CD14-positive monocyte (primary cell): ENCODE measurements around the gene TFPT. TPM values are rescaled to one million over a fixed set of nuclear protein-coding genes. Genes with fewer than 3 reads are reported as not detected.

Experiments
- DNase-seq, 3 donors: peaks; one replicate each; pipeline ENCODE4 v3.0.0-alpha.2; 2011 to 2022
- H2AFZ ChIP-seq: 2 replicates; pipeline ENCODE4 v1.6.0; 2012; ENCODE audit warnings: mild to moderate bottlenecking, low read depth, low read length, inconsistent platforms; ENCODE audit not compliant: insufficient read depth, poor library complexity, severe bottlenecking
- H3K27ac ChIP-seq, 2 donors: 1 replicate in 1 of 2; 2 replicates in 1 of 2; pipeline ENCODE4 v1.5.1; 2012 to 2013; ENCODE audit warnings: low read length in 2 of 2, control low read depth in 1 of 2, inconsistent platforms in 1 of 2, low read depth in 1 of 2, mild to moderate bottlenecking in 1 of 2
- H3K27me3 ChIP-seq, 2 donors: one replicate each; pipeline versions ENCODE4 v1.6.0 to v1.6.1; 2011 to 2013; ENCODE audit warnings: low read length in 2 of 2; ENCODE audit not compliant: control insufficient read depth in 2 of 2, insufficient read depth in 2 of 2
- H3K36me3 ChIP-seq, 2 donors: replicated peaks in 1 of 2; 1 replicate in 1 of 2; 2 replicates in 1 of 2; pipeline versions ENCODE4 v1.5.1 to v1.6.1; 2012 to 2013; ENCODE audit warnings: low read length in 2 of 2, control low read depth in 1 of 2, inconsistent platforms in 1 of 2, mild to moderate bottlenecking in 1 of 2; ENCODE audit not compliant: insufficient read depth in 2 of 2, control insufficient read depth in 1 of 2
- H3K4me1 ChIP-seq, 2 donors: 1 replicate in 1 of 2; 2 replicates in 1 of 2; pipeline versions ENCODE4 v1.5.1 to v1.6.1; 2012 to 2013; ENCODE audit warnings: low read length in 2 of 2, control low read depth in 1 of 2, inconsistent platforms in 1 of 2, mild to moderate bottlenecking in 1 of 2, moderate library complexity in 1 of 2; ENCODE audit not compliant: insufficient read depth in 2 of 2, control insufficient read depth in 1 of 2
- H3K4me2 ChIP-seq: replicated peaks from 2 replicates; pipeline ENCODE3; 2012; ENCODE audit warnings: low read length, moderate library complexity, mild to moderate bottlenecking; ENCODE audit not compliant: poor library complexity, severe bottlenecking; ENCODE audit errors: extremely low read depth
- H3K4me3 ChIP-seq, 3 experiments: fragments of 200-600 bp in 1 of 3; sonication (generic) in 1 of 3; replicated peaks in 1 of 3; 1 replicate in 2 of 3; 2 replicates in 1 of 3; pipeline ENCODE4 v1.5.1; 2011 to 2013; ENCODE audit warnings: low read length in 3 of 3, mild to moderate bottlenecking in 3 of 3, control low read depth in 2 of 3, low read depth in 2 of 3, inconsistent platforms in 1 of 3, moderate library complexity in 1 of 3
- H3K79me2 ChIP-seq: 2 replicates; pipeline ENCODE4 v1.6.0; 2012; ENCODE audit warnings: mild to moderate bottlenecking, control low read depth, inconsistent platforms, low read length, moderate library complexity; ENCODE audit not compliant: insufficient read depth
- H3K9ac ChIP-seq: 2 replicates; pipeline ENCODE4 v1.6.0; 2017; ENCODE audit warnings: low read length, mild to moderate bottlenecking; ENCODE audit not compliant: insufficient read depth, poor library complexity, severe bottlenecking
- H3K9me3 ChIP-seq, 2 donors: replicated peaks in 1 of 2; 1 replicate in 1 of 2; 2 replicates in 1 of 2; pipeline versions ENCODE4 v1.5.1 to v1.6.1; 2012 to 2013; ENCODE audit warnings: low read length in 2 of 2, control low read depth in 1 of 2; ENCODE audit not compliant: control insufficient read depth in 1 of 2, insufficient read depth in 1 of 2
- H4K20me1 ChIP-seq: 2 replicates; pipeline ENCODE4 v1.6.0; 2012; ENCODE audit warnings: mild to moderate bottlenecking, low read length, control low read depth, moderate library complexity; ENCODE audit not compliant: insufficient read depth
- H3K27ac Mint-ChIP-seq, 7 donors: one replicate each; pipeline ENCODE4 v1.8.0; 2020; ENCODE audit warnings: mild to moderate bottlenecking in 7 of 7, mixed read lengths in 7 of 7, moderate library complexity in 6 of 7, inconsistent platforms in 2 of 7
- H3K27me3 Mint-ChIP-seq, 3 donors: one replicate each; pipeline ENCODE4 v1.8.0; 2021 to 2022; ENCODE audit warnings: low read depth in 3 of 3, mild to moderate bottlenecking in 3 of 3, mixed read lengths in 3 of 3, moderate library complexity in 3 of 3, inconsistent platforms in 1 of 3
- H3K36me3 Mint-ChIP-seq, 2 donors: one replicate each; pipeline ENCODE4 v1.8.0; 2020; ENCODE audit warnings: mixed read lengths in 2 of 2, inconsistent platforms in 1 of 2, mild to moderate bottlenecking in 1 of 2
- H3K4me1 Mint-ChIP-seq: one replicate; pipeline ENCODE4 v1.8.0; 2020; ENCODE audit warnings: mild to moderate bottlenecking, mixed read lengths
- H3K4me3 Mint-ChIP-seq, 2 donors: one replicate each; pipeline ENCODE4 v1.8.0; 2020; ENCODE audit warnings: mild to moderate bottlenecking in 2 of 2, mixed read lengths in 2 of 2, moderate library complexity in 1 of 2
- H3K9me3 Mint-ChIP-seq, 7 donors: one replicate each; pipeline ENCODE4 v1.8.0; 2020 to 2022; ENCODE audit warnings: mixed read lengths in 7 of 7, mild to moderate bottlenecking in 6 of 7, moderate library complexity in 6 of 7, inconsistent platforms in 2 of 7
- CTCF ChIP-seq: fragments of 200-600 bp; IDR thresholded peaks from one replicate; pipeline ENCODE4 v1.8.0; 2022; ENCODE audit warnings: antibody characterized with exemption, mild to moderate bottlenecking
- WGBS: methylation state at CpG from one replicate; pipeline ENCODE4 v1.1.5; 2013; ENCODE audit warnings: missing lambda C conversion rate; ENCODE audit not compliant: insufficient coverage; 5-methylcytosine and 5-hydroxymethylcytosine counted together
- intact Hi-C, 2 donors: fragments of 100-400 bp; cut with micrococcal nuclease; formaldehyde crosslinking; loops; one replicate each; pipeline versions ENCODE4 v1.15.0 to v1.15.1; 2023
- polyA plus RNA-seq, 3 donors: library from polyadenylated mRNA; depleted of rRNA in 1 of 3; unstranded in 2 of 3; stranded (reverse) in 1 of 3; fragments of 300-500 nt in 2 of 3; fragments of >200 nt in 1 of 3; fragmentation: Illumina TruSeq in 2 of 3; gene quantifications; 1 replicate in 2 of 3; 2 replicates in 1 of 3; pipeline ENCODE4 v1.2.3, GENCODE V29; 2012 to 2021

TFPT gene
- polyA plus RNA-seq, 3 donors: 7.0 to 11.5 (median 9.5) TPM

GRCh38 chr19:54107876-54108490 is 7.5 kb downstream of the TFPT start:
- peak overlapping the region in 1 of 7 donors; percentile 20 for H3K27ac Mint-ChIP-seq
- Histone ChIP-seq H4K20me1 (peaks cover 42% of the 10 kb centered on the region), H3K27me3 (no peaks in the 10 kb centered on the region), H3K36me3 (peaks cover 54 to 69% of the 10 kb centered on the region in 2 donors), H3K27ac (no peak overlapping the region), H3K4me1 (peaks cover 8 to 9% of the 10 kb centered on the region in 2 donors), H3K79me2 (peaks cover 55% of the 10 kb centered on the region), H3K4me2 (no peak overlapping the region), H3K9me3 (no peaks in the 10 kb centered on the region), H3K9ac (no peak overlapping the region), H3K4me3 (no peak overlapping the region), H2AFZ (no peak overlapping the region)
- intact Hi-C loops: no loop called here
- H3K27me3 Mint-ChIP-seq: no peaks in the 10 kb centered on the region
- TF ChIP-seq CTCF: no peak
- H3K4me3 Mint-ChIP-seq: no peak overlapping the region
- peaks cover 8% of the 10 kb centered on the region for H3K4me1 Mint-ChIP-seq
- H3K36me3 Mint-ChIP-seq: peaks cover 57 to 79% of the 10 kb centered on the region in 2 donors
- DNase-seq: no peak
- H3K9me3 Mint-ChIP-seq: peaks cover 0 to 2% (median 0%) of the 10 kb centered on the region in 7 donors
- 94% methylated on average over 16 of the region's 21 CpGs for WGBS

GRCh38 chr19:54106716-54107115 is 8.7 kb downstream of the TFPT start:
- Histone ChIP-seq H3K4me2 (no peak overlapping the region), H3K9ac (no peak overlapping the region), H3K79me2 (peaks cover 65% of the 10 kb centered on the region), H4K20me1 (peaks cover 41% of the 10 kb centered on the region), H3K9me3 (no peaks in the 10 kb centered on the region), H3K4me1 (peaks cover 16 to 19% of the 10 kb centered on the region in 2 donors), H3K4me3 (no peak overlapping the region), H3K27ac (no peak overlapping the region), H3K36me3 (peaks cover 54 to 60% of the 10 kb centered on the region in 2 donors), H2AFZ (no peak overlapping the region), H3K27me3 (no peaks in the 10 kb centered on the region)
- no peaks in the 10 kb centered on the region for H3K27me3 Mint-ChIP-seq
- no peak for DNase-seq
- no peak overlapping the region for H3K27ac Mint-ChIP-seq
- intact Hi-C loops: no loop called here
- peaks cover 12% of the 10 kb centered on the region for H3K4me1 Mint-ChIP-seq
- H3K36me3 Mint-ChIP-seq: peaks cover 57 to 68% of the 10 kb centered on the region in 2 donors
- TF ChIP-seq CTCF: no peak
- peaks cover 0 to 2% (median 0%) of the 10 kb centered on the region in 7 donors for H3K9me3 Mint-ChIP-seq
- WGBS: 94% methylated on average over 8 of the region's 15 CpGs
- H3K4me3 Mint-ChIP-seq: no peak overlapping the region
